OCI-LY7 (cell line): ENCODE measurements around the gene MACIR. TPM values are rescaled to one million over a fixed set of nuclear protein-coding genes. Genes with fewer than 3 reads are reported as not detected.

ENCODE experiments used
- BruUV-seq: library from RNA; stranded (reverse); fragments of 400-500 nt; replicated peaks from 2 replicates; lab custom pipeline; 2021; lab: Mats Ljungman, UMichigan
- CTCF ChIA-PET: fragments of 300-600 bp; sonication (Branson Sonifier 250); formaldehyde crosslinking; loops from one replicate; lab custom pipeline; 2022; ENCODE audit warnings: antibody characterized with exemption; ENCODE audit not compliant: unreplicated experiment; lab: Charles Lee
- POLR2A ChIA-PET: fragments of 300-600 bp; sonication (Branson Sonifier 250); formaldehyde crosslinking; loops from one replicate; lab custom pipeline; 2022; ENCODE audit warnings: antibody characterized with exemption; lab: Charles Lee
- DNase-seq: peaks from one replicate; pipeline ENCODE4 v3.0.0-alpha.2; 2015; ENCODE audit warnings: low spot score
- H2AFZ ChIP-seq: fragments of 200-600 bp; sonication (generic), shearing (Covaris generic); 2 replicates; pipeline ENCODE4 v1.6.1; 2014; ENCODE audit warnings: mild to moderate bottlenecking, antibody characterized with exemption, low read length, moderate library complexity
- H3K27ac ChIP-seq: fragments of 200-600 bp; sonication (generic); 2 replicates; pipeline ENCODE4 v1.5.1; 2014; ENCODE audit warnings: mixed run types, low read depth, mild to moderate bottlenecking, moderate library complexity, low read length, inconsistent platforms; ENCODE audit not compliant: poor library complexity, severe bottlenecking
- H3K36me3 ChIP-seq: fragments of 200-600 bp; sonication (generic); 2 replicates; pipeline ENCODE4 v1.6.1; 2014; ENCODE audit warnings: mild to moderate bottlenecking, antibody characterized with exemption, low read length, moderate library complexity, mixed read lengths; ENCODE audit not compliant: insufficient read depth
- H3K4me1 ChIP-seq: fragments of 200-600 bp; sonication (generic); 2 replicates; pipeline ENCODE4 v1.5.1; 2014; ENCODE audit warnings: mild to moderate bottlenecking, low read length; ENCODE audit not compliant: insufficient read depth, poor library complexity, severe bottlenecking
- H3K4me2 ChIP-seq: fragments of 200-600 bp; sonication (generic); 2 replicates; pipeline ENCODE4 v1.6.1; 2014; ENCODE audit warnings: mild to moderate bottlenecking, low read length
- H3K4me3 ChIP-seq: fragments of 200-600 bp; sonication (generic); 2 replicates; pipeline ENCODE4 v1.5.1; 2014; ENCODE audit warnings: mild to moderate bottlenecking, low read depth, low read length; ENCODE audit not compliant: poor library complexity, severe bottlenecking
- H3K79me2 ChIP-seq: fragments of 200-600 bp; sonication (generic); 2 replicates; pipeline ENCODE4 v1.6.1; 2016; ENCODE audit warnings: low read depth, mild to moderate bottlenecking, low read length, moderate library complexity, mixed read lengths; ENCODE audit not compliant: insufficient read depth
- H3K9me2 ChIP-seq: fragments of 200-600 bp; sonication (generic); 2 replicates; pipeline ENCODE4 v1.6.1; 2016; ENCODE audit warnings: mild to moderate bottlenecking, low read length, mixed read lengths; ENCODE audit not compliant: insufficient read depth
- H3K9me3 ChIP-seq: fragments of 200-600 bp; sonication (generic); 2 replicates; pipeline ENCODE4 v1.6.1; 2014; ENCODE audit warnings: mild to moderate bottlenecking, mixed run types, low read length, mixed read lengths
- H4K20me1 ChIP-seq: fragments of 200-600 bp; sonication (generic); 2 replicates; pipeline ENCODE4 v1.6.1; 2014; ENCODE audit warnings: mild to moderate bottlenecking, antibody characterized with exemption, low read length, moderate library complexity, mixed read lengths; ENCODE audit not compliant: insufficient read depth
- EZH2phosphoT487 ChIP-seq: fragments of 200-600 bp; sonication (generic); IDR thresholded peaks from 2 replicates; pipeline ENCODE4 v1.6.1; 2018; ENCODE audit warnings: low read depth, borderline replicate concordance, mild to moderate bottlenecking, mixed run types, antibody characterized with exemption, low read length, moderate library complexity, mixed read lengths
- intact Hi-C: fragments of 100-400 bp; cut with micrococcal nuclease; formaldehyde crosslinking; loops from one replicate; pipeline ENCODE4 v1.10.0; 2022; ENCODE audit not compliant: unreplicated experiment
- total RNA-seq, 2 experiments: library from RNA; depleted of rRNA in 1 of 2; stranded (reverse); fragments of >200 nt in 1 of 2; shearing (Covaris generic) in 1 of 2; gene quantifications; 2 replicates each; pipeline ENCODE4 v1.2.3, GENCODE V29; 2014 to 2022
- TF ChIP-seq, protein P1 (sequence below): fragments of 200-600 bp; sonication (generic); conservative IDR thresholded peaks from 2 replicates; pipeline ENCODE4 v1.5.1; 2014; ENCODE audit warnings: mild to moderate bottlenecking, antibody characterized with exemption, low read length, moderate library complexity, mixed read lengths

The MACIR gene
- total RNA-seq, 2 experiments from 2014 or later = 10.9 to 11.7 TPM

DNA sequence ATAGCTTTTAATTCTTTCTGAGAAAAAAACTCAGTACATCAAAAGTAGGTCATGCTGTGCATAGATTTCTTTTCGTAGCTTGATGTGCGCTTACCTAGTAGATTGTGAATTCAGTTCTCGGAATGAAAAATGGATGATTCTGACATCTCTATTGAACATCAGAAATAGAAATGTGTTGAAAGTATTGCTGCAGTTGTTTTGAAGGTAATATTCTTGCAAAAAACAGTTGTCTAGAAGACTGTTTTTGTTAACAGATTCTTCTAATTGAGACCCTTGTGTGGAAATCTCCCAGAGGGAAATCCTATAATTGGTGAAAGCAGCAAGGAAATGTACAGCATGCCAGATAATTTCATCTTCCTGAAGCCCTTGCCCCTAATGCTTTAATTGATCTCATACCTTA lies 54.5 kb downstream of the MACIR start:
- no peaks in the 10 kb centered on the region for H3K9me3 ChIP-seq
- no peaks in the 10 kb centered on the region for H3K36me3 ChIP-seq
- H3K27ac ChIP-seq = no peak overlapping the region
- CTCF ChIA-PET = no interaction called here
- no peaks in the 10 kb centered on the region for H3K4me1 ChIP-seq
- H3K4me3 ChIP-seq = no peak overlapping the region
- TF ChIP-seq EZH2phosphoT487 = no peak
- TF ChIP-seq, protein P1, sequence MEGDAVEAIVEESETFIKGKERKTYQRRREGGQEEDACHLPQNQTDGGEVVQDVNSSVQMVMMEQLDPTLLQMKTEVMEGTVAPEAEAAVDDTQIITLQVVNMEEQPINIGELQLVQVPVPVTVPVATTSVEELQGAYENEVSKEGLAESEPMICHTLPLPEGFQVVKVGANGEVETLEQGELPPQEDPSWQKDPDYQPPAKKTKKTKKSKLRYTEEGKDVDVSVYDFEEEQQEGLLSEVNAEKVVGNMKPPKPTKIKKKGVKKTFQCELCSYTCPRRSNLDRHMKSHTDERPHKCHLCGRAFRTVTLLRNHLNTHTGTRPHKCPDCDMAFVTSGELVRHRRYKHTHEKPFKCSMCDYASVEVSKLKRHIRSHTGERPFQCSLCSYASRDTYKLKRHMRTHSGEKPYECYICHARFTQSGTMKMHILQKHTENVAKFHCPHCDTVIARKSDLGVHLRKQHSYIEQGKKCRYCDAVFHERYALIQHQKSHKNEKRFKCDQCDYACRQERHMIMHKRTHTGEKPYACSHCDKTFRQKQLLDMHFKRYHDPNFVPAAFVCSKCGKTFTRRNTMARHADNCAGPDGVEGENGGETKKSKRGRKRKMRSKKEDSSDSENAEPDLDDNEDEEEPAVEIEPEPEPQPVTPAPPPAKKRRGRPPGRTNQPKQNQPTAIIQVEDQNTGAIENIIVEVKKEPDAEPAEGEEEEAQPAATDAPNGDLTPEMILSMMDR = no peak
- no peak overlapping the region for H3K4me2 ChIP-seq
- no peaks in the 10 kb centered on the region for H3K9me2 ChIP-seq
- BruUV-seq = no TSS peak
- POLR2A ChIA-PET = no interaction called here
- DNase-seq = no peak
- no peaks in the 10 kb centered on the region for H3K79me2 ChIP-seq
- intact Hi-C loops = no loop called here
- H4K20me1 ChIP-seq = no peaks in the 10 kb centered on the region
- H2AFZ ChIP-seq = no peak overlapping the region

DNA sequence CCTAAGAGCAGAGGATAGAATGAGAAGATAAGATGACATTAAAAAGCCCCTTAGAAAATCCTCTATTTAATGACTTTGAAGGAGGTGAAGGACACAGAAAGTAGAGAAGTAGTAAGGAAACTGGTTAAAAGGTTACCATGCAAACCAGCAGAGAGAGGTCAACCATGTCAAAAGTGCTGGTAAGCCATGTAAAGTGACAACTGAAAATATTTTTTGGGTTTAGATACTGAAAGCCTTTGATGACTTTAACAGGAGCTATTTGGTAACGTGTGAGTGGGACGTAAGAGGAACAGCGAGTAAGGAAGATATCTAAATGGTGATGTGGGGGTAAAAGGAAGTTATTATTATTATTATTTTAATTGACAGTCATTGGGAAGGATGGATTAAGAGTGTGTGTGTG lies 56.9 kb downstream of the MACIR start:
- ChIA-PET POLR2A (no interaction called here), CTCF (no interaction called here)
- Histone ChIP-seq H3K27ac (no peak overlapping the region), H3K9me3 (no peaks in the 10 kb centered on the region), H4K20me1 (no peaks in the 10 kb centered on the region), H3K36me3 (no peaks in the 10 kb centered on the region), H2AFZ (no peak overlapping the region), H3K4me2 (no peak overlapping the region), H3K4me3 (no peak overlapping the region), H3K4me1 (no peaks in the 10 kb centered on the region), H3K79me2 (no peaks in the 10 kb centered on the region), H3K9me2 (no peaks in the 10 kb centered on the region)
- intact Hi-C loops = no loop called here
- DNase-seq = no peak
- BruUV-seq = no TSS peak
- TF ChIP-seq, protein P1 = no peak
- TF ChIP-seq EZH2phosphoT487 = no peak

DNA sequence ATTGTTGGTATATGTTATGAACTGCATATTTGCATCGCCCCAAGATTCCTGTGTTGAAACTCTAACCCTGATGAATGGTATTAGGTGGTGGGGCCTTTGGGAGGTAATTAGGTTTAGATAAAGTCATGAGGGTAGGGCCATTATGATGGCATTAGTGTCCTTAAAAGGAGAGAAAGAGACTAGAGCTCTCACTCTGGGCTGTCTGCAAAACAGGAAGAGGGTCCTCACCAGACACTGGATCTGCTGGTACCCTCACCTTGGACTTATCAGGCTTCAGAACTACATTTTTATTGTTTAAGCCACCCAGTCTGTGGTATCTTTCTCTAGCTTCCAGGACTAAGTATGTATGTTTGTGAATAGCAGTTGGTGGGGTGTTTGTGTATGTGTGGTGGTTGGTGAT lies 68.9 kb downstream of the MACIR start:
- Histone ChIP-seq H3K9me3 (no peaks in the 10 kb centered on the region), H3K36me3 (no peaks in the 10 kb centered on the region), H3K79me2 (no peaks in the 10 kb centered on the region), H3K4me2 (no peak overlapping the region), H4K20me1 (no peaks in the 10 kb centered on the region), H3K9me2 (no peaks in the 10 kb centered on the region), H3K4me1 (no peaks in the 10 kb centered on the region), H3K27ac (no peak overlapping the region), H3K4me3 (no peak overlapping the region), H2AFZ (no peak overlapping the region)
- TF ChIP-seq, protein P1 = no peak
- no peak for TF ChIP-seq EZH2phosphoT487
- POLR2A ChIA-PET = no interaction called here
- CTCF ChIA-PET = no interaction called here
- intact Hi-C loops = no loop called here
- no peak for DNase-seq
- no TSS peak for BruUV-seq
